Measurements from ENCODE around the gene SETD9. TPM values are rescaled to one million over a fixed set of nuclear protein-coding genes. Genes with fewer than 3 reads are reported as not detected.

Gene SETD9
- total and polyA plus RNA-seq, 2 experiments from 2014 or later = 13.1 to 19.2 TPM

GRCh38 chr5:56896763-56897162 is 12.6 kb upstream of the SETD9 start (continued):
- no peak for TF ChIP-seq ZNF462 (CRISPR knock-in tag; IDR thresholded peaks at IDR 0.05)
- no peak for TF ChIP-seq NANOG (IDR thresholded peaks at IDR 0.05; ENCODE audit: borderline replicate concordance)
- TF ChIP-seq CTCF (conservative IDR thresholded peaks at IDR 0.05; ENCODE audit: low read depth in 2 of 2) = no peak

- ATAC-seq (no peak), DNase-seq (ENCODE audit: low spot score) (no peak)
- TF ChIP-seq EZH2phosphoT487 (IDR thresholded peaks at IDR 0.05; ENCODE audit: unreplicated experiment) = no peak
- TF ChIP-seq NANOG (IDR thresholded peaks at IDR 0.05; ENCODE audit: borderline replicate concordance) = no peak
- TF ChIP-seq JUNB (IDR thresholded peaks at IDR 0.05; ENCODE audit: unreplicated experiment) = no peak
- no peak for TF ChIP-seq CTCF (conservative IDR thresholded peaks at IDR 0.05; ENCODE audit: low read depth in 2 of 2)
- TF ChIP-seq CREB1 (CRISPR knock-in tag; IDR thresholded peaks at IDR 0.05; ENCODE audit: low read depth) = no peak
- TF ChIP-seq EZH2 (IDR thresholded peaks at IDR 0.05; ENCODE audit: low read depth, unreplicated experiment) = no peak
- TF ChIP-seq ZNF114 (CRISPR knock-in tag; IDR thresholded peaks at IDR 0.05) = no peak
- no peak for TF ChIP-seq ETS1 (IDR thresholded peaks at IDR 0.05)
- no peak for TF ChIP-seq REST (IDR thresholded peaks at IDR 0.05; ENCODE audit: unreplicated experiment)
These were observed 11.2 kb upstream of the SETD9 start for GRCh38 chr5:56898213-56898612.

More at GRCh38 chr5:56898213-56898612, 11.2 kb upstream of the SETD9 start:
- no peaks in the 10 kb centered on the region for H3K36me3 ChIP-seq (ENCODE audit: insufficient read depth)
- Mint-ChIP-seq H3K4me1 (no peaks in the 10 kb centered on the region), H3K27ac (no peak overlapping the region), H3K27me3 (ENCODE audit: insufficient read depth, low read depth, poor library complexity) (no peaks in the 10 kb centered on the region), H3K9me3 (no peaks in the 10 kb centered on the region), H3K36me3 (ENCODE audit: low read depth) (peaks cover 2% of the 10 kb centered on the region; the same call in 1 of the 3 replicates), H3K4me3 (no peak overlapping the region)
- no peaks in the 10 kb centered on the region for H4K20me1 ChIP-seq (replicated peaks; ENCODE audit: insufficient read depth)
- H3K27me3 ChIP-seq (ENCODE audit: insufficient read depth) = no peaks in the 10 kb centered on the region
- no peak overlapping the region for H3K4me3 ChIP-seq
- H2AFZ ChIP-seq = no peak overlapping the region
- H3K4me2 ChIP-seq = no peak overlapping the region
- H3K9me2 ChIP-seq (ENCODE audit: insufficient read depth) = no peaks in the 10 kb centered on the region
- no peaks in the 10 kb centered on the region for H3K79me2 ChIP-seq (replicated peaks; ENCODE audit: insufficient read depth)
- no peaks in the 10 kb centered on the region for H3F3A ChIP-seq (replicated peaks; ENCODE audit: low read depth)
- no peak overlapping the region for H3K27ac ChIP-seq (ENCODE audit: low read depth)
- no peaks in the 10 kb centered on the region for H3K4me1 ChIP-seq (ENCODE audit: insufficient read depth)

Data from GM23338 (cell line).